Progenitor cell of endocrine pancreas (in vitro differentiated cells): ENCODE results near the gene LEFTY1. TPM values are rescaled to one million over a fixed set of nuclear protein-coding genes. Genes with fewer than 3 reads are reported as not detected.

Source experiments
- DNase-seq: peaks from one replicate; pipeline ENCODE4 v3.0.0; 2021; ENCODE audit warnings: low spot score; ENCODE audit not compliant: unreplicated experiment
- H3K27ac Mint-ChIP-seq: 2 replicates; pipeline ENCODE4 v1.8.0; 2021; ENCODE audit warnings: mild to moderate bottlenecking, moderate library complexity, mixed read lengths
- H3K27me3 Mint-ChIP-seq: 2 replicates; pipeline ENCODE4 v1.8.0; 2021; ENCODE audit warnings: mixed read lengths
- H3K36me3 Mint-ChIP-seq: 2 replicates; pipeline ENCODE4 v1.8.0; 2022; ENCODE audit warnings: mixed read lengths; ENCODE audit not compliant: insufficient read depth
- H3K4me1 Mint-ChIP-seq: 2 replicates; pipeline ENCODE4 v1.8.0; 2021; ENCODE audit warnings: low read depth, mixed read lengths
- H3K4me3 Mint-ChIP-seq: 2 replicates; pipeline ENCODE4 v1.8.0; 2021; ENCODE audit warnings: low read depth, mild to moderate bottlenecking, moderate library complexity, mixed read lengths
- H3K9me3 Mint-ChIP-seq: 2 replicates; pipeline ENCODE4 v1.8.0; 2021; ENCODE audit warnings: low read depth, mixed read lengths
- CTCF ChIP-seq: fragments of 200-600 bp; sonication (generic); IDR thresholded peaks from one replicate; pipeline ENCODE4 v1.5.0; 2021; ENCODE audit warnings: antibody characterized with exemption, mild to moderate bottlenecking; ENCODE audit not compliant: unreplicated experiment
- total RNA-seq: library from RNA; stranded (reverse); gene quantifications from 2 replicates; pipeline ENCODE4 v1.2.1, GENCODE V29; 2021

Gene LEFTY1
- total RNA-seq, 1 donor from 2014 or later: 26.0 TPM

GRCh38 chr1:225877580-225877979 lies 11.4 kb downstream of the LEFTY1 start:
- no peak for DNase-seq
- H3K4me1 Mint-ChIP-seq: peaks cover 42% of the 10 kb centered on the region
- H3K4me3 Mint-ChIP-seq: peak overlapping the region; percentile 55
- TF ChIP-seq CTCF: peak; percentile 52
- H3K27me3 Mint-ChIP-seq: no peaks in the 10 kb centered on the region
- H3K9me3 Mint-ChIP-seq: no peaks in the 10 kb centered on the region
- peaks cover 14% of the 10 kb centered on the region for H3K36me3 Mint-ChIP-seq
- peak overlapping the region; percentile 65 for H3K27ac Mint-ChIP-seq

- no peak overlapping the region for H3K4me3 Mint-ChIP-seq
- no peaks in the 10 kb centered on the region for H3K9me3 Mint-ChIP-seq
- no peak overlapping the region for H3K27ac Mint-ChIP-seq
- no peaks in the 10 kb centered on the region for H3K27me3 Mint-ChIP-seq
- no peak for TF ChIP-seq CTCF
- H3K36me3 Mint-ChIP-seq: peaks cover 14% of the 10 kb centered on the region
- no peak for DNase-seq
- peaks cover 42% of the 10 kb centered on the region for H3K4me1 Mint-ChIP-seq
These were observed 11.9 kb downstream of the LEFTY1 start for GRCh38 chr1:225876900-225877510.

- Mint-ChIP-seq H3K36me3 (peaks cover 21% of the 10 kb centered on the region), H3K4me1 (peaks cover 39% of the 10 kb centered on the region)
These were observed 13.7 kb downstream of the LEFTY1 start for GRCh38 chr1:225875044-225875815.

GRCh38 chr1:225874431-225874830 lies 14.5 kb downstream of the LEFTY1 start:
- H3K4me3 Mint-ChIP-seq: no peak overlapping the region
- H3K9me3 Mint-ChIP-seq: no peaks in the 10 kb centered on the region
- peaks cover 21% of the 10 kb centered on the region for H3K36me3 Mint-ChIP-seq
- TF ChIP-seq CTCF: no peak
- DNase-seq: no peak
- no peaks in the 10 kb centered on the region for H3K27me3 Mint-ChIP-seq
- no peak overlapping the region for H3K27ac Mint-ChIP-seq
- H3K4me1 Mint-ChIP-seq: peaks cover 31% of the 10 kb centered on the region

More at GRCh38 chr1:225875044-225875815, 13.7 kb downstream of the LEFTY1 start:
- Mint-ChIP-seq H3K27me3 (no peaks in the 10 kb centered on the region), H3K27ac (peak overlapping the region; percentile 90), H3K9me3 (no peaks in the 10 kb centered on the region), H3K4me3 (no peak overlapping the region)
- DNase-seq: no peak
- no peak for TF ChIP-seq CTCF

GRCh38 chr1:225873281-225873850 lies 15.6 kb downstream of the LEFTY1 start:
- H3K4me3 Mint-ChIP-seq: no peak overlapping the region
- peaks cover 23% of the 10 kb centered on the region for H3K36me3 Mint-ChIP-seq
- no peak for TF ChIP-seq CTCF
- peaks cover 24% of the 10 kb centered on the region for H3K4me1 Mint-ChIP-seq
- H3K27ac Mint-ChIP-seq: no peak overlapping the region
- H3K9me3 Mint-ChIP-seq: no peaks in the 10 kb centered on the region
- no peak for DNase-seq
- H3K27me3 Mint-ChIP-seq: no peaks in the 10 kb centered on the region
